HepG2 (cell line): ENCODE measurements around the gene TNFSF10. TPM values are rescaled to one million over a fixed set of nuclear protein-coding genes. Genes with fewer than 3 reads are reported as not detected.

Experiments used
- GPN1 ChIP-seq: sonication (generic); formaldehyde crosslinking; IDR thresholded peaks from 2 replicates; pipeline ENCODE4 v1.5.1; 2020; ENCODE audit warnings: missing genetic modification reagents, borderline replicate concordance
- KAT7 ChIP-seq: IDR thresholded peaks from 2 replicates; pipeline ENCODE4 v1.6.1; 2018; ENCODE audit warnings: borderline replicate concordance, missing compliant biosample characterization
- MEIS2 ChIP-seq: sonication (generic); formaldehyde crosslinking; IDR thresholded peaks from 2 replicates; pipeline ENCODE4 v1.9.0; 2021; ENCODE audit warnings: mild to moderate bottlenecking, missing genetic modification reagents
- NFIC ChIP-seq: IDR thresholded peaks from 2 replicates; pipeline ENCODE4 v1.6.1; 2012; ENCODE audit warnings: mild to moderate bottlenecking, low read length, inconsistent platforms
- NRL ChIP-seq: sonication (generic); formaldehyde crosslinking; IDR thresholded peaks from 2 replicates; pipeline ENCODE4 v1.5.0; 2020; ENCODE audit warnings: missing genetic modification reagents, mild to moderate bottlenecking, moderate library complexity, borderline replicate concordance
- SIX1 ChIP-seq: sonication (generic); formaldehyde crosslinking; IDR thresholded peaks from 2 replicates; pipeline ENCODE4 v1.4.0; 2020; ENCODE audit warnings: missing genetic modification reagents, borderline replicate concordance
- SOX5 ChIP-seq: IDR thresholded peaks from 2 replicates; pipeline ENCODE4 v1.6.1; 2016; ENCODE audit warnings: borderline replicate concordance
- SPEN ChIP-seq: sonication (generic); formaldehyde crosslinking; IDR thresholded peaks from 2 replicates; pipeline ENCODE4 v1.5.1; 2020; ENCODE audit warnings: low read depth, mild to moderate bottlenecking, missing genetic modification reagents
- ZC3H13 ChIP-seq: sonication (generic); formaldehyde crosslinking; IDR thresholded peaks from 2 replicates; pipeline ENCODE4 v1.8.1; 2023; ENCODE audit warnings: mild to moderate bottlenecking, missing genetic modification reagents, moderate library complexity
- ZNF136 ChIP-seq: sonication (generic); formaldehyde crosslinking; IDR thresholded peaks from 2 replicates; pipeline ENCODE4 v1.8.1; 2022; ENCODE audit warnings: low read depth, mild to moderate bottlenecking, moderate library complexity, missing genetic modification reagents
- ZNF605 ChIP-seq: sonication (generic); formaldehyde crosslinking; IDR thresholded peaks from 2 replicates; pipeline ENCODE4 v1.8.0; 2022; ENCODE audit warnings: mild to moderate bottlenecking, missing genetic modification reagents
- ZNF609 ChIP-seq: sonication (generic); formaldehyde crosslinking; IDR thresholded peaks from 2 replicates; pipeline ENCODE4 v1.4.0; 2020; ENCODE audit warnings: mild to moderate bottlenecking, missing genetic modification reagents, borderline replicate concordance
- polyA plus RNA-seq, 8 experiments: library from polyadenylated mRNA; depleted of rRNA in 3 of 8; stranded (reverse) in 7 of 8; unstranded in 1 of 8; fragments of >200 nt; fragmentation: Illumina TruSeq in 4 of 8; extraction: Trizol in 4 of 8; gene quantifications; 2 replicates each; pipeline versions ENCODE4 v1.2.1 to v1.2.3, GENCODE V29; 2011 to 2016; ENCODE audit warnings: low read depth in 4 of 8, missing spikeins in 1 of 8, mixed read lengths in 1 of 8; ENCODE audit not compliant: insufficient read depth in 1 of 8
- total RNA-seq, 5 experiments: library from RNA; depleted of rRNA; stranded (reverse); fragments of >200 nt; fragmentation: Illumina TruSeq; extraction: Trizol; gene quantifications; 2 replicates each; pipeline ENCODE4 v1.2.3, GENCODE V29; 2016; ENCODE audit warnings: low read depth in 1 of 5
- TF ChIP-seq, protein P1 (sequence below): sonication (generic); formaldehyde crosslinking; IDR thresholded peaks from 2 replicates; pipeline ENCODE4 v1.5.1; 2020; ENCODE audit warnings: mild to moderate bottlenecking, missing genetic modification reagents, moderate library complexity

The TNFSF10 gene
- total and polyA plus RNA-seq, 2 of the 13 experiments (the other 11 are each of a cell fraction or from before 2014, with no cell fraction given), result 8.4 to 9.9 TPM

- TF ChIP-seq, protein P1, sequence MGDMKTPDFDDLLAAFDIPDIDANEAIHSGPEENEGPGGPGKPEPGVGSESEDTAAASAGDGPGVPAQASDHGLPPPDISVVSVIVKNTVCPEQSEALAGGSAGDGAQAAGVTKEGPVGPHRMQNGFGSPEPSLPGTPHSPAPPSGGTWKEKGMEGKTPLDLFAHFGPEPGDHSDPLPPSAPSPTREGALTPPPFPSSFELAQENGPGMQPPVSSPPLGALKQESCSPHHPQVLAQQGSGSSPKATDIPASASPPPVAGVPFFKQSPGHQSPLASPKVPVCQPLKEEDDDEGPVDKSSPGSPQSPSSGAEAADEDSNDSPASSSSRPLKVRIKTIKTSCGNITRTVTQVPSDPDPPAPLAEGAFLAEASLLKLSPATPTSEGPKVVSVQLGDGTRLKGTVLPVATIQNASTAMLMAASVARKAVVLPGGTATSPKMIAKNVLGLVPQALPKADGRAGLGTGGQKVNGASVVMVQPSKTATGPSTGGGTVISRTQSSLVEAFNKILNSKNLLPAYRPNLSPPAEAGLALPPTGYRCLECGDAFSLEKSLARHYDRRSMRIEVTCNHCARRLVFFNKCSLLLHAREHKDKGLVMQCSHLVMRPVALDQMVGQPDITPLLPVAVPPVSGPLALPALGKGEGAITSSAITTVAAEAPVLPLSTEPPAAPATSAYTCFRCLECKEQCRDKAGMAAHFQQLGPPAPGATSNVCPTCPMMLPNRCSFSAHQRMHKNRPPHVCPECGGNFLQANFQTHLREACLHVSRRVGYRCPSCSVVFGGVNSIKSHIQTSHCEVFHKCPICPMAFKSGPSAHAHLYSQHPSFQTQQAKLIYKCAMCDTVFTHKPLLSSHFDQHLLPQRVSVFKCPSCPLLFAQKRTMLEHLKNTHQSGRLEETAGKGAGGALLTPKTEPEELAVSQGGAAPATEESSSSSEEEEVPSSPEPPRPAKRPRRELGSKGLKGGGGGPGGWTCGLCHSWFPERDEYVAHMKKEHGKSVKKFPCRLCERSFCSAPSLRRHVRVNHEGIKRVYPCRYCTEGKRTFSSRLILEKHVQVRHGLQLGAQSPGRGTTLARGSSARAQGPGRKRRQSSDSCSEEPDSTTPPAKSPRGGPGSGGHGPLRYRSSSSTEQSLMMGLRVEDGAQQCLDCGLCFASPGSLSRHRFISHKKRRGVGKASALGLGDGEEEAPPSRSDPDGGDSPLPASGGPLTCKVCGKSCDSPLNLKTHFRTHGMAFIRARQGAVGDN, result peak; percentile 78
- TF ChIP-seq SIX1 (CRISPR knock-in tag) (no peak), MEIS2 (no peak), SOX5 (peak; percentile 44; the same call in 1 of the 2 replicates), ZNF136 (0 out of 2 replicates have a peak, but pooled peaks have one; percentile 48), ZNF609 (CRISPR knock-in tag) (peak; percentile 58), ZNF605 (peak; percentile 89), NFIC (no peak; the same call in 1 of the 2 replicates), ZC3H13 (CRISPR knock-in tag) (no peak), SPEN (CRISPR knock-in tag) (peak; percentile 49; the same call in 1 of the 2 replicates), NRL (CRISPR knock-in tag) (no peak), GPN1 (CRISPR knock-in tag) (no peak), KAT7 (CRISPR knock-in tag) (peak; percentile 39; the same call in 1 of the 2 replicates)
Observed at GRCh38 chr3:172522871-172523818, at the start of gene TNFSF10 (continued).
